ENCODE data around the gene STRIP1.
A peak's percentile ranks its signal among the peaks of the same experiment; 100 is the strongest.
"Not testable (repeated sequence)": the region's sequence is repeated elsewhere in the genome, so short reads cannot be mapped to it uniquely, and the experiment has no call there.

The STRIP1 gene

GRCh38 chr1:110007046-110007830 is 27.2 kb upstream of the STRIP1 start:
- DNase-seq (ENCODE audit: low read depth), result no peak

DNA sequence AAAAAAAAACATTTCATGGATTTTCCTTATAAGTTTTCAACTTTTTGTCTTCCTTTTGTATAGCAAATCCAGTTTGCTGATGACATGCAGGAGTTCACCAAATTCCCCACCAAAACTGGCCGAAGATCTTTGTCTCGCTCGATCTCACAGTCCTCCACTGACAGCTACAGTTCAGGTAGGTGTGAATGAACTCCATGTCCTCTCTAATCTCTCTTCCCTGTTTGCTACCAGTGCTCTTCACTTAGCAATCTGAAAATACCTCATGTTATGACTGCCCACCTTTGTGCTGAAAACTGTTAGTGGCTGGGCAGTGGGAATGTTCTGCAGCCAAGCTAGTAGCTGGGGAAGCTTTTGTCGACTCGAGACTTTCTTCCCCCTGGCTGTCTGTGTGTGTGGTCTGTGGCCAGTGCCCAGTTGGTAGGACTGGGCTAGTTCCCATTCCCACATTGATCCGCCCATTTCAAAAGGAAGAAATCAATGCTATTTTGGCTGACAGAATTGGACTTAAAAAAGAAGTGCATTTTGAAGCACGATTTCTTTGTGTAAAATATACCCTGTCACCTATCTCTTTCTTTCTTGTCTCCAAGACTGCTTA is 25.4 kb upstream of the STRIP1 start:
- DNase-seq (ENCODE audit: low read depth), result no peak

- DNase-seq (ENCODE audit: low read depth), result no peak
These were observed 22.8 kb upstream of the STRIP1 start for GRCh38 chr1:110011527-110012041.

DNA sequence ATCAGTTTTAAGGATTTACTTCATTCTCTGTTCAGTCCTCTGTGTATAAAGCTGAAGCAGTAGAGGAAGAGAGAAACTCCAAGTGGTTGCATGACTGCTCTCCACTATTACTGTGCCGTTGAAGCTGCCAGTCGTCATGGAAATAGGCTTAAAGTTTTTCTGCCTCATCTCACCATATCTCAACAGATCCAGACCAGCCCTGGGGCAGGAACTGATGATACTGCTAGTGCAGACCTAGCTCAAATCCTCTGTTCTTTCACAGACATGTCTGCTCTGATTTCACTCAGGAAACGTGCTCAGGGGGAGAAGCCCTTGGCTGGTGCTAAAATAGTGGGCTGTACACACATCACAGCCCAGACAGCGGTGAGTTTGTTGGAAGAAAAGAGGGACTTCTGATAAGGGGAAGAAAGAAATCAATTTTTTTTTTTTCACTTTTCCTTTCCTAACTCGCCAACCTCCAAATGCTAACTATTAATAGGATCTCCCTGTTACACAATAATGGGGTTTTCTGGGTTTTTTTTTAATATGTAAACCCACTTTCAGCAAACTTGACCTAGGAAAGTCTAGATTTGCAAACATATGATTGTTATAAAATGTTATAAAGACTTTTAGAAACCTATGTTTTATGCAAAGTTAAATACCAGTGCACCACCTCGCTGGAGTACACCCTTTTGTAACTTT is 22.2 kb upstream of the STRIP1 start:
- DNase-seq (ENCODE audit: low read depth), result no peak

GRCh38 chr1:110017792-110018191 is 16.6 kb upstream of the STRIP1 start:
- no peak for DNase-seq (ENCODE audit: low read depth)

GRCh38 chr1:110018396-110018795 is 16.0 kb upstream of the STRIP1 start:
- no peak for DNase-seq (ENCODE audit: low read depth)

DNA sequence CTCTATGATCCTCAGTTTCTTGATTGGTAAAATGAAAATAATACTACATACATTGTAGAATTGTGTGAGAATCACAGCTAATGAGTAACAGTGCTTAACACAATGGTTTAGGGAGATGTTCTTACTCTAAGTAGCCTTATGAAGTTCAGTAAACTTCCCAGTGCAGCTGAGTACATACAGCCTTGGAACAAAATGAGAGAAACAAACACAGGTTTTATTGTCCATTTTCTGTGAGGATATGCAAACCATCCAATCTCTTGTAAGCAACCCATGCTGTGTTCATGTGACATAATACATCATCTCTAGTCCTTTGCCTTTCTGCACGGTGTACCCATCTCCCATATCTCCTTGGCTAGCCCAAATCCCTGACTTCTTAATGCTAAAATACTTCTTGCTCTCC is 14.7 kb upstream of the STRIP1 start:
- no peak for DNase-seq (ENCODE audit: low read depth)

GRCh38 chr1:110021285-110021684 is 13.1 kb upstream of the STRIP1 start:
- DNase-seq (ENCODE audit: low read depth), result no peak

DNA sequence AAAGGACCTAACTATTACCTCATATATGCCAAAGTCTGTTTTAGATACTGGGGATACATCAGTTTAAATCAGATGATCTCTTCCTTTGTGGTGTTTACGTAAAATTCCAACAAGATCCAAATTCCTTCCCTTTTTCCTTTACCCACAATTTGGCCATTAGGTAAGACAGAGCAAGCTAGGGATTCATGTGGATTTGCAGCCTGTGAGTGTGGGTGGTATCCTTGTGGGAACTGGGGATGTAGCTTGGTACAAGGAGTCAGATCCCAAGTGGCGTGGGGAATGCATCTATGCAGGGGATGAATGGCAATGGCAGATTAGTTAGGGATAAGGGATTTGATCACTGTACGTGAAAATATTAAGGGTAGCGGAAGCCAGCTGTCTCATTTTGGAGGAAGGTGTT is 9.8 kb upstream of the STRIP1 start:
- DNase-seq (ENCODE audit: low read depth), result no peak

DNA sequence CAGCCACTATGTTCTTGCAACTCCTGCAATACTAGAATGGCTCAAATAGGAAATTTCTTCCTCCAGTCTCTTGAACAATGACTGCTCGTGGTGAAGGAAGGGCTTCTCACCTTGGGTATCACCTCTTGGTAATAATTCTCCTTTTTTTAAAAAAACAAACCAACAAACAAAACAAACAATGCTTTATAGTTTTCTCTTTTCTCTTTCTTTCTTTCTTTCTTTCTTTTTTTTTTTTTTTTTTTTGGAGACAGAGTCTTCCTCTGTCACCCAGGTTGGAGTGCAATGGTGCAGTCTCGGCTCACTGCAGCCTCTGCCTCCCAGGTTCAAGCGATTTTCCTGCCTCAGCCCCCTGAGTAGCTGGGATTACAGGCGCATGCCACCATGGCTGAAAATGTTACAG is 3.7 kb upstream of the STRIP1 start:
- DNase-seq (ENCODE audit: low read depth), result not testable (repeated sequence)

- DNase-seq (ENCODE audit: low read depth), result no peak
These were observed 2.1 kb upstream of the STRIP1 start for GRCh38 chr1:110032327-110032726.

- no peak for DNase-seq (ENCODE audit: low read depth)
These were observed 1.0 kb upstream of the STRIP1 start for GRCh38 chr1:110033421-110033820.

- DNase-seq (ENCODE audit: low read depth), result no peak
These were observed 379 bp upstream of the STRIP1 start for GRCh38 chr1:110034040-110034450.

GRCh38 chr1:110035236-110035752 is 870 bp downstream of the STRIP1 start:
- DNase-seq (ENCODE audit: low read depth), result no peak

- DNase-seq (ENCODE audit: low read depth), result no peak
These were observed 3.8 kb downstream of the STRIP1 start for GRCh38 chr1:110038271-110038670.

DNA sequence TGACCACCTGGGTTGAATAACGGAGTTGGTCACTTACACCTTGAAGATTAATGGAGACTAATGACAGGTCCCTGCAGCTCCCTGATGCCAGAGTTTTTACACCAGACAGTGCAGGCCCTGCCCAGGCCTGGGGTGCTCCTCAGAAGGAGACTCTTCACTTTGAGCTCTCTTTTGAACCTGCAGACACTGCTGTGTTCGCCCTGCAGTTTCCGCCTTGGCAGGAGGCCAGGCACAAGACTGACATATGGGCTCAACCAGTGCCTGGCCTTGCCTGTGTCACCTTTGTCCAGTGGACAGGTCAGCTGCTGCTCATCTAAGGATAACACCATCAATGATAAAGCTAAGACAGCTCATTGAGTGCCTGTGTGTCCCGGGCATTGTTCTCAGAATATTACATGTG is 5.2 kb downstream of the STRIP1 start:
- no peak for DNase-seq (ENCODE audit: low read depth)

DNA sequence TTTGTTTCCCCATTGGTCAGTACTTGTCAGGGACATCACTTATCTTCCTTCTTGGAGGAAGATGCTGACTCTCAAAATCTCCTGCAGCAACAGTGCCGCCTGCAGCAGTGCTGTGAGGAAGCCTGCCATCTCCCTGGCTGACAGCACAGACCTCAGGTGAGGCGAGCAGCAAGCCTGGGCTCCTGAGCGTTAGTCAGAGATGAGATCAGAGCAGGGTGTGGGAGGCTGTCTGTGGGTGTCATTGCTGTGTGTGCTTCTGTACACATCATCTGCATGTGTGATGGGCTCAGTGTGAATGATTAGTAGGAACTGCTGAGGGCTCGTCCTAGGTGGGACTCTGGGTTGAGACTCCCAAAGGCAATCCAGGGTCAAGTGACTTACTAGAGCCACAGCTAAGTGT is 6.1 kb downstream of the STRIP1 start:
- DNase-seq (ENCODE audit: low read depth), result peak; percentile 26

DNA sequence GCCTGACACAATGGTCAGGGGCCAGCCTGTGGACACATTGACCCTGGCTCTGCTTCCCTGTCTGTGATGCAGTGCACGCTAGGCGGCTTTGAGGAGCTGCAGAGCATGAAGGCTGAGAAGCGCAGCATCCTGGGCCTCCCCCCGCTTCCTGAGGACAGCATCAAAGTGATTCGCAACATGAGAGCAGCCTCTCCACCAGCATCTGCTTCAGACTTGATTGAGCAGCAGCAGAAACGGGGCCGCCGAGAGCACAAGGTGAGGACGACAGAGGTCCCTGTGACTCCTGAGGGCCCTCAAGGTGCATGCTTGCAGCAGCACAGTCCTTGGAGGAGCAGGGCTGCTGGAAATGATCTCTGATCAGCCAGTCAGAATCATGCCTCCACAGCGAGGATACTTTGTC is 8.6 kb downstream of the STRIP1 start:
- DNase-seq (ENCODE audit: low read depth), result no peak

GRCh38 chr1:110047463-110047862 is 13.0 kb downstream of the STRIP1 start:
- DNase-seq (ENCODE audit: low read depth), result no peak

DNA sequence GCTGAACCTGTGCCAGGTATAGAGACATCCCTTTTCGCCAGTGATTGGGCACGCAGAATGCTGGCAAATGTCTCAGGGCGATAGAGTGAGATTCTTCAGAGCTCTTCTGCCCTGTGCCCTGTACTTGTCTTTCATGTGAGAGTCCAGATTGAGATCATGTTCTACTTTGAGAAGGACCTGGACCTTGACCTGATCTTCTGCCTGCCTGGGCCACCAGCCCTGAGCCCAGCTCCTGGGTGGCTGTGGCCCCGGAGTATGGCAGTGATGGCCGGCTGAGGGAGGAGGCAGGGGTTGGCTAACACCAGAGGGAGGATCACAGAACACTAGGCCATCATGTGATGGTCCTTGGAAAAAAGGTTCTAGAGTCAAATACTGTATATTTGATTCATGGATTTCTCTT is 13.8 kb downstream of the STRIP1 start:
- no peak for DNase-seq (ENCODE audit: low read depth)

GRCh38 chr1:110048923-110049601 is 14.6 kb downstream of the STRIP1 start:
- DNase-seq (ENCODE audit: low read depth), result no peak
